SH-SY5Y (cell line): ENCODE measurements around the gene SEMA3G.

Experiments used
- GATA2 ChIP-seq: IDR thresholded peaks from 2 replicates; pipeline ENCODE4 v1.6.1; 2011; ENCODE audit warnings: mild to moderate bottlenecking, low read depth, low read length
- GATA3 ChIP-seq: IDR thresholded peaks from 2 replicates; pipeline ENCODE4 v1.6.1; 2011; ENCODE audit warnings: low read depth, mild to moderate bottlenecking, low read length, moderate library complexity

DNA sequence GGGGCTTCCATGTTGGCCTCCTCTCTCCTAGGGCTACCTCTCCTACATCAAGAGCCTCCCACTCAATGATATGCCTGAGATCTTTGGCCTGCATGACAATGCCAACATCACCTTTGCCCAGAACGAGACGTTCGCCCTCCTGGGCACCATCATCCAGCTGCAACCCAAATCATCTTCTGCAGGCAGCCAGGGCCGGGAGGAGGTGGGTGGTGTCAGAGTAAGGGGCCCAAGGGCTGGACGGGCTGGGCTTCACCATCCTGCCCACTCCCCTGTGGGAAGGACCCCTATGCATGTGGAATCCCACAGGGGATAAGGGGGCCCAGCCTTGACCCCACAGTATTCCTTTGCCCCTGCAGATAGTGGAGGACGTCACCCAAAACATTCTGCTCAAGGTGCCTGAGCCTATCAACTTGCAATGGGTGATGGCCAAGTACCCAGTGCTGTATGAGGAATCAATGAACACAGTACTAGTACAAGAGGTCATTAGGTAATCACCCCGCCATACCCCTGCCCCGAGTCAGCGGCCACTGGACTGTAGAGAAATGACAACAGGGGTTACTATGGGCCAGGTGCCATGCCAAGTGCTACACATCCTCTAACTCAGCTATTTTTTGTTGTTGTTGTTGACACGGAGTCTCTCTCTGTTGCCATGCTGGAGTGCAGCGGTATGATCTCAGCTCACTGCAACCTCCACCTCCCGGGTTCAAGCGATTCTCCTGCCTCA, 47.1 kb downstream of the SEMA3G start:
- TF ChIP-seq GATA2 (no peak), GATA3 (no peak)
